ENCODE results near the gene SHANK2.

SHANK2 gene

GRCh38 chr11:71238941-71239340, 13.4 kb downstream of the SHANK2 start:
- no peak for TF ChIP-seq CTCF (IDR thresholded peaks at IDR 0.05)

GRCh38 chr11:71238285-71238875, 14.0 kb downstream of the SHANK2 start:
- TF ChIP-seq CTCF (IDR thresholded peaks at IDR 0.05) = no peak

- TF ChIP-seq CTCF (IDR thresholded peaks at IDR 0.05) = no peak
Observed at GRCh38 chr11:71237853-71238252, 14.5 kb downstream of the SHANK2 start.

GRCh38 chr11:71236836-71237475, 15.4 kb downstream of the SHANK2 start:
- no peak for TF ChIP-seq CTCF (IDR thresholded peaks at IDR 0.05)

GRCh38 chr11:71235719-71236118, 16.7 kb downstream of the SHANK2 start:
- no peak for TF ChIP-seq CTCF (IDR thresholded peaks at IDR 0.05)

- TF ChIP-seq CTCF (IDR thresholded peaks at IDR 0.05) = no peak
Observed at GRCh38 chr11:71232364-71232763, 20.0 kb downstream of the SHANK2 start.

GRCh38 chr11:71228961-71229360, 23.4 kb downstream of the SHANK2 start:
- no peak for TF ChIP-seq CTCF (IDR thresholded peaks at IDR 0.05)
